ENCODE data around the gene HIVEP2.

GRCh38 chr6:142830807-142831206 lies 114.2 kb downstream of the HIVEP2 start:
- TF ChIP-seq POLR2AphosphoS5 (IDR thresholded peaks at IDR 0.05; ENCODE audit: low read depth, low read length): no peak
- TF ChIP-seq, protein P1, sequence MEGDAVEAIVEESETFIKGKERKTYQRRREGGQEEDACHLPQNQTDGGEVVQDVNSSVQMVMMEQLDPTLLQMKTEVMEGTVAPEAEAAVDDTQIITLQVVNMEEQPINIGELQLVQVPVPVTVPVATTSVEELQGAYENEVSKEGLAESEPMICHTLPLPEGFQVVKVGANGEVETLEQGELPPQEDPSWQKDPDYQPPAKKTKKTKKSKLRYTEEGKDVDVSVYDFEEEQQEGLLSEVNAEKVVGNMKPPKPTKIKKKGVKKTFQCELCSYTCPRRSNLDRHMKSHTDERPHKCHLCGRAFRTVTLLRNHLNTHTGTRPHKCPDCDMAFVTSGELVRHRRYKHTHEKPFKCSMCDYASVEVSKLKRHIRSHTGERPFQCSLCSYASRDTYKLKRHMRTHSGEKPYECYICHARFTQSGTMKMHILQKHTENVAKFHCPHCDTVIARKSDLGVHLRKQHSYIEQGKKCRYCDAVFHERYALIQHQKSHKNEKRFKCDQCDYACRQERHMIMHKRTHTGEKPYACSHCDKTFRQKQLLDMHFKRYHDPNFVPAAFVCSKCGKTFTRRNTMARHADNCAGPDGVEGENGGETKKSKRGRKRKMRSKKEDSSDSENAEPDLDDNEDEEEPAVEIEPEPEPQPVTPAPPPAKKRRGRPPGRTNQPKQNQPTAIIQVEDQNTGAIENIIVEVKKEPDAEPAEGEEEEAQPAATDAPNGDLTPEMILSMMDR (IDR thresholded peaks at IDR 0.05): no peak
- TF ChIP-seq, protein P2, sequence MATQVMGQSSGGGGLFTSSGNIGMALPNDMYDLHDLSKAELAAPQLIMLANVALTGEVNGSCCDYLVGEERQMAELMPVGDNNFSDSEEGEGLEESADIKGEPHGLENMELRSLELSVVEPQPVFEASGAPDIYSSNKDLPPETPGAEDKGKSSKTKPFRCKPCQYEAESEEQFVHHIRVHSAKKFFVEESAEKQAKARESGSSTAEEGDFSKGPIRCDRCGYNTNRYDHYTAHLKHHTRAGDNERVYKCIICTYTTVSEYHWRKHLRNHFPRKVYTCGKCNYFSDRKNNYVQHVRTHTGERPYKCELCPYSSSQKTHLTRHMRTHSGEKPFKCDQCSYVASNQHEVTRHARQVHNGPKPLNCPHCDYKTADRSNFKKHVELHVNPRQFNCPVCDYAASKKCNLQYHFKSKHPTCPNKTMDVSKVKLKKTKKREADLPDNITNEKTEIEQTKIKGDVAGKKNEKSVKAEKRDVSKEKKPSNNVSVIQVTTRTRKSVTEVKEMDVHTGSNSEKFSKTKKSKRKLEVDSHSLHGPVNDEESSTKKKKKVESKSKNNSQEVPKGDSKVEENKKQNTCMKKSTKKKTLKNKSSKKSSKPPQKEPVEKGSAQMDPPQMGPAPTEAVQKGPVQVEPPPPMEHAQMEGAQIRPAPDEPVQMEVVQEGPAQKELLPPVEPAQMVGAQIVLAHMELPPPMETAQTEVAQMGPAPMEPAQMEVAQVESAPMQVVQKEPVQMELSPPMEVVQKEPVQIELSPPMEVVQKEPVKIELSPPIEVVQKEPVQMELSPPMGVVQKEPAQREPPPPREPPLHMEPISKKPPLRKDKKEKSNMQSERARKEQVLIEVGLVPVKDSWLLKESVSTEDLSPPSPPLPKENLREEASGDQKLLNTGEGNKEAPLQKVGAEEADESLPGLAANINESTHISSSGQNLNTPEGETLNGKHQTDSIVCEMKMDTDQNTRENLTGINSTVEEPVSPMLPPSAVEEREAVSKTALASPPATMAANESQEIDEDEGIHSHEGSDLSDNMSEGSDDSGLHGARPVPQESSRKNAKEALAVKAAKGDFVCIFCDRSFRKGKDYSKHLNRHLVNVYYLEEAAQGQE (IDR thresholded peaks at IDR 0.05; ENCODE audit: insufficient read depth in 1 of 2, low read depth in 2 of 2, low read length in 1 of 2): no peak
- no peak for TF ChIP-seq TCF7L2 (IDR thresholded peaks at IDR 0.05; ENCODE audit: low read depth, low read length)

Data from Panc1 (cell line).